HG02623 (cell line): Measurements from ENCODE around the gene WNT9B.

Experiments used
- ATAC-seq: cut with Tn5 transposase; IDR thresholded peaks from one replicate; pipeline ENCODE4 v1.9.1; 2021; ENCODE audit warnings: moderate library complexity; ENCODE audit not compliant: unreplicated experiment

Gene WNT9B

DNA sequence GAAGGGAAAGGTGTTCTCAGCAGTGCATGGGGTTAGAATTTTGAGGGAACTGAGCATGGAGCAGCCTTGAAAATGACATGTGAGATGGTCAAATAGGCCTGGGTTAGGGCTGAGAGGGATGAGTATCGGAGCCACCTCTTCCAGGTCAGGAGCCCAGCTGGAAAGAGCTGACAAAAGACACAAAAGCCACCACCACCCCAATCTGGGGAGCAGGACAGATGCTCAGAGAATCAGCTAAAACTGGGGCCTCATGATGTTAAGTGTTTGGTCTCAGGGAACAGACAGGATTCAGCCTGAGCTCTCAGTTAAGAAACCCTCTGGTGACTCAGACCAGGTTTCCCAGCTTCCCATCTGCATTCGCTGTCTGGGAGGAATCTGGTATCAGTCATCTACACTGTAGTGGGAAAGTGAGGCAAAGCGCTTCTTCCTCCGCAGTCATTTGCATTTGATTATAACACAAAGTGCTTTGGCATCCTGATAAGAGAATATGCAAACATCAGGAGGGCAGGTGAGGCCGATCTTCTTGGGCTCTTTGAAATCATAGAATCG is 2.6 kb downstream of the WNT9B start:
- ATAC-seq = no peak

DNA sequence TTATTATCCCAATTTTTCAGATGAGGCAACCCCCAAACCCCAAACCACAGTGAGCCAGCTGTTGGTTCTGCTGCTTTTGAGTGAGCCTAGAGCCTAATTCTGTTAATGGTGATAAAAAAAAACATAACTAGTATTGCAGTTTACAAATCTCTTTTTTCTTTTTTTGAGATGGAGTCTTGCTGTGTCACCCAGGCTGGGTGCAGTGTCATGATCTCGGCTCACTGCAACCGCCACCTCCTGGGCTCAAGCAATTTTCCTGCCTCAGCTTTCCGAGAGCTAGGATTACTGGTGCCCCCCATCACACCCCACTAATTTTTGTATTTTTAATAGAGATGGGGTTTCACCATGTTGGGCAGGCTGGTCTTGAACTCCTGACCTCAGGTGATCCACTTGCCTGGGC is 3.1 kb downstream of the WNT9B start:
- ATAC-seq = no peak

DNA sequence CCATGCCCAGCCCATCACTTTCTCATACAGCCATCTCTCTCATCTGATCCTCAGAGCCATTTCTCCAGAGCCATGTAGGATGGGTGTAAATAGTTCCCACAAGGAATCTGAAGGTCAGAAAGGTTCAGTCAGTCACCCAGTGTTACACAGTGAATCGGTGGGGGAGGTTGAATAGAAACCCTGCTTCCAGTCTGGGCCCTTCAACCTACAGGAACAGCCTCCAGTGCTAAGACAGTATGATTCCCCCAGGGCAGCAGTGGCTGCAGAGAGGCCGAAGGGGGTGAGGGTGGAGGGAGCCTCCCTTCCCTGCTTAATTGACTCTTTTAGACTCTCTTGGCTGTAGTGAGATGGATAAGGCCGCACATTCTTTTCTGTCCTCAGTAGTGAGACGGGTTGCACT is 3.6 kb downstream of the WNT9B start:
- ATAC-seq = no peak

DNA sequence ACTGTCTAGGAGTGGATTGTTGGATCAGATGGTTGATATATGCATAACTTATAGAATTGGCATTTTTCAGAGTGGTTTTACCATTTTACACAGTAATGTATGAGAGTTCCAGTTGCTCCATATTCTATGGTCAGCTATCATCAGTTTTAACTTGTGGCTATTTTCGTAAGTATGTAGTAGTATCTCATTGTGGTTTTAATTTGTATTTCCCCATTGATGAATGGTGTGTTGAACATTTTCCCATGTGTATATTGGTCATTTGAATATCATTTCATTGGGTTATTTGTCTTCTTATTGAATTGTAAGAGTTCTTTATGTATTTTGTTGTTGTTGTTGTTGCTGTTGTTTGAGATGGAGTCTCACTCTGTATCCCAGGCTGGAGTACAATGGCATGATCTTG is 6.2 kb downstream of the WNT9B start:
- no peak for ATAC-seq

DNA sequence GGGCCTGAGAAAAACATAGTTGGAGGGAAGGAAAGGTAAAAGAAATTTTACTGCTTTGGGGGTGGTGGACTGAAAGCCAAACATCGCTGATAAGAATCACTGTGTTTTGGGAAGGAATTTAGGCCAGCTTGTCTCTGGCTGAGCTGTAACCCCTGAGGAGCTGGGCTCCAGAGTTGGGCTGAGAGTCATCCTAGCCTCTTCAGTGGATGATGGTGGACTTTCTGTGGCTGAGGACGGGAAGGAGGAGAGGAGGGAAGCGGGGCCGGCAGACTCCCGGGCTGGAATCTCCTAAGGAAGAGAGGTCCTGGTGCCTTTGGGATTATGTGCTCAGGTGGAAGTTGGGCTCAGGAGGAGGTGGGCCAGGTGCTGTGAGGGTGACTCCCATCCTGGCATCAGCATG is 8.6 kb downstream of the WNT9B start:
- ATAC-seq = no peak

DNA sequence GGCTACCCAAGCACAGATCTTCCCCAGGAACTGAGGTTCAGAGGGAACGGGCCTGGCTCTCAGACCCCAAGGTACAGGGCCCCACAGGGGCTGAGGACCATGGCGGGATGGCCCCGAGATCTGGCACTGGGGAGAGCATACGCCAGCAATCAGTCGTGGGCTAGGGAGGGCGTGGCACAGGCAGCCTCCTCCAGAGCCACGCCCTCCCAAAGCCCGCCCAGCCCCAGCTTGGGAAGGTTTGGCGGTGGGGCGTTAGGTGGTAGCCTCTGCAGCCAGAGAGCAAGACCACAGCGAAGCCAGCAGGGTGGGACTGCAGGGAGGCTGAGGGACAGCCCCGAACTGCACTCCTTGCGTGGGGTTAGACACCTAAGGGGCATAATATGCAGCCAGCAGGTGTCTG is 11.6 kb downstream of the WNT9B start:
- no peak for ATAC-seq

DNA sequence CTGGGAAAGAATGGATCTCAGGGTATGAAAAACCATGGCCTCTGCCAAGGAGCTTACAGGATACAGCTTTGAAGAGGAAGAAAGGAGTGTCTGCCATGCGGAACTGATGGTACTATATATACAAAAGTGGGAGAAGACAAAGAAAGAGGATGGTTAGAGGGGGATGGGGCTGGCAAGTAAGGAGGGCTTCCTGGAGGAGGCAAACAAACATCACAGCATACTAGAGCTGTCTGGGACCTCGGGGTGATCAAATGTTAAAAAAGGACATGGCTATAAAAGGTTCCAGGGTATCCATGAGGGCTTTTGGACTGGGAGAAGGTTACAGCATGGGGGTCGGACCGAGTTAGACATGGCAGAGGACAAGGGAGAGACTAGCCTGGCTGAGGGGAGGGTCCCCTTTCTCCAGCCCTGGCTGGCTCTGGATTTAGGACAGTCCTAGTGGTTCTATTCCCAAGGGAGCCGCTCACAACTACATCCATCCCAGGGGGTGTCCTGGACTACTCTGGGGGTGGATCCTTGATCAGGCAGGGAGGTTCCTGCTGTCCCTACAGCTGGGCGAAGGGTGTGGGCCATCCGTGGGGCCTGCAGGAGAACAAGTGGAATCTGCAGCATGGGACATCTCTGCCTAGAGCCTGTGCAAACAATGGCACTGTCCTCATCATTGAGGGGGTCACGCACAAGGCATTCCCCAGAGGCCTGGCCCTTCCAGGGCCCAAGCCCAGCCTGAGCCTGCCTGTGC is 12.2 kb downstream of the WNT9B start:
- ATAC-seq = no peak

DNA sequence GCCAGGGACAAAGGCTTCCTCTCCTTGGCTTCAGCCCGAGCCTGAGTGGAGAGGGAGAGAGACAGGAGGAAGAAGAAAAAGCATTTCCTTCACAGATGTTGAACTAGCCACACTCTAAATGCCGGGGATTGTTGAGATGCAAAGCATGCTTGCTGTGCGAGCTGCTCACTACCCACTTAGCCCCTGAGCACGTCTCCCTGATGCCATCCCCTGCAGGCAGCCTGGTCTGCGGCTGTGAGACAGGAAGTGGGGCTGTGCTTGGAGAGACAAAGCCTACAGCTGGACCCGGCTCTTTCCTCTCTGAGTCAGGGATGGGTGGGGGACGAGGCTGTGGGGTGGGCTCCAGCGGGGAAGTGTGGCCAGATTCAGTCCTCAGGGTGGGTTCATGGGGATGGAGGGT is 13.7 kb downstream of the WNT9B start:
- no peak for ATAC-seq

DNA sequence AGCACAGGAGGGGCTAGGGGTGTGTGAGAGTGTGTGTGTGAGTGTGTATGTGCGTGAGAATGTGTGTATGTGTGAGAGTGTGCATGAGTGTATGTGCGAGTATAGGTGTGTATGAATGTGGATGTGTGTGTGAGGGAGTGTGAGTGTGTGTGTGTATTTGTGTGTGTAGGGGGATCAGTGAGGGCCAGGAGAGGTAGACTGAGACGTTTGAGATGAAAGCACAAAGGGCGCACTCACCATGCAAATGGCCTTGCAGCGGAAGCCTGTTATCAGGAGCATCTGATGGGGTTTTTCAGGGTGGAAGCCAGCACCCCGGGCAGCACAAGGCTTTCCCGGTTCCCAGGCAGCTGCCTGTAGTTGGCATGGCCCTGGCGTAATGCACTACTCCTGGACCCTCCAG is 14.9 kb downstream of the WNT9B start:
- no peak for ATAC-seq

DNA sequence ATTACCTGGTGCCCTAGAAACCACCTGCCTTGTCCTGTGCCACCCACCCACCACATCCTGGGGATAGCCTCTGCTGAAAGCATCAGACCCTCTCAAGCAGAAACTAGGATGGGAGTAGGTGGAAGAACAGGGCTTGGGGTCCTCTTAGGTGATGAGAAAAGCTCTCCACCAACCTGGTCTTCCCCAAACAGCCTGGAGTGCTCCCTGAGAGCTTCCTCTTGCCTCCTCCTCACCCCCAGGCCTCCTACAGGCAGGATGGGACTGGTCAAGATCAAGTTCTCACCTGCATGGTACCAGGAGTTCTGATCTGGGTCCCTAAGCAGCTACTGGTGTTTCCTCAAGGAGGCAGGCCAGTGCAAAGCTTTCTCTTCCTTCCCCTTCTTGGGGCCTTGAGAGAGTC is 15.4 kb downstream of the WNT9B start:
- no peak for ATAC-seq

DNA sequence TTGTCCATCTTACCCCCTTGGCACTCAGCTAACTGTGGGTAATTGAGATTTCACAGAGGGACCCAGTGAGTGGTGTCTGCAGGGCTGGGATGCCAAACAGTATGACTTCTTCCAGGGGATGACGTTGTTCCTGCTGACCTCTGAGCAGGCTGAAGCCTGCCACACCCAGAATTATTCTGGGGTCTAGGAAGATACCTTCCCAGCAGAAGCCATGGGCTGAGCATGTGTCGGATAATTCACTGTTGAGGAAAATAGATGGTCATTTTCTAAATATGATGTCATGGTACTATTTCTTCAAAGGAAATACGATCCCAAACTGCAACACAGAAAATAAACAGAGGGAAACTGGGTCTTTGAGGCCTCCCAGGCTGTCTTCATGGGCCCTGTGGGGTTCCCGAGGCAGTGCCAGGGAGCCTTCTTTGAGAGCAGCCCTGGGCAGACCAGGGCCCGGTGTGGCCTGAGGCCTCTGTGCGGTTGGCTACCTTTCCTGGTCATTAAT is 17.4 kb downstream of the WNT9B start:
- ATAC-seq = no peak

DNA sequence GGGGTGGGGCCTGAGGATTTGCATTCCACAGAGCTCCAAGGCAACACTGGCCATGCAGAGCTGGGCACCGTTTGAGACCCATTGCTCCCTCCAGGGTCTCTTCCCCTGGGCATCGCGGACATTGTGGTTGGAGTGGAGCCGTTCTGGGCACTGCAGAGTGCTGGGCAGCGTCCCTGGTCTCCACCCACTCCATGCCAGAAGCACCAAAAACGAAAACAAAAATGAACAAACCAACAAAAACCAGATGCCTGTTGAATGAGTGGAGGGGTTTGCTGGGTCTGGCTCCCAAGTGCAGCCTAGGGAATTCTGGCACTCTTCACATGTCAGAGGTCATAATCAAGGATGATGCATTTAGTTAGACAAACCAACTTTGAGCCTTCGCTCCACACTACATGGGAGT is 17.9 kb downstream of the WNT9B start:
- ATAC-seq = no peak

DNA sequence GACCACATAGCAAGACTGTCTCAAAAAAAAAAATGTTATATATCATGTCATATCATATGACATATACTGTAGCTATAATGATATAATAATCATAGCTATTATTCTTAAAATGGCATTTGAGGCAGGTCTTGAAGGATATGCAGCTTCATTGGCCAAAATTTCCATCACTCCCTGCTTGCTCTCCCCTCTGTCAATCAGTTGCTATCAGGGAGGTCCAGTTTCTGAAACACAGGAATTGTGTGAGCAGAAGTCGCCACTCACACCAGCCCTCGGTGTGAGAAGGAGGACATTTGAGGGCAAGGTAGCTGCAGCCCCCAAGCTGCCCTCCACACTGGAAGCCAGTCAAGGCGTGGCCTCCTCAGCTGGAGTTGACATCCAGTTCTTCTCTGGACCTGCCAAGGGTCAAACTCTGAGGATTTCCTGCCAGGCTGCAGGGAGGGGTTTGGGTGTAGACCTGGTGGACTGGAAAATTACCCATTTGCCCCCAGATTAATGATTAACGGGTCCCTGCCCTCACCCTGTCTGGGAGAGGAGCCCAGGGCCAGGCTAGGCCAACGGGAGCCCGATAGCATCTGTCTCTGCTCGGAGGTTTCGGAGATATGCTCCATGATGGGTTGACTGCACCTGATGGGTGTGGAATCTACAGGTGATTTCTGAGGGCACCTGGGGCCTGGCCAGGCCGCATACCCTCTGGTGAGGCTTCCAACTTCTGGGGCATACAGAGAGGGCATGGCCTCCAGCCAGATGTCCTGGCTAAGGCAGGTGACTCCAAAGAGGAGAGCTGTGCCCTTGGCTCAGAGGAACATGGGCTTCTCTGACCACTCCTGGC is 18.8 kb downstream of the WNT9B start:
- no peak for ATAC-seq

DNA sequence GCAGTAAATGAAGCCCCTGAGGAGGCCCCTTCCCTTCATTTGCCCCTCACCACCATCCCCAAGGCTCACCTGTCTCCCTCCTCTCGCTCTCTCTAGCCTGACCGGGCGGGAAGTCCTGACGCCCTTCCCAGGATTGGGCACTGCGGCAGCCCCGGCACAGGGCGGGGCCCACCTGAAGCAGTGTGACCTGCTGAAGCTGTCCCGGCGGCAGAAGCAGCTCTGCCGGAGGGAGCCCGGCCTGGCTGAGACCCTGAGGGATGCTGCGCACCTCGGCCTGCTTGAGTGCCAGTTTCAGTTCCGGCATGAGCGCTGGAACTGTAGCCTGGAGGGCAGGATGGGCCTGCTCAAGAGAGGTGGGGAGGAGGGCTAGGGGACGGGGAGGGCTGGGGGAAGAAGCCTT is 21.0 kb downstream of the WNT9B start:
- no peak for ATAC-seq

DNA sequence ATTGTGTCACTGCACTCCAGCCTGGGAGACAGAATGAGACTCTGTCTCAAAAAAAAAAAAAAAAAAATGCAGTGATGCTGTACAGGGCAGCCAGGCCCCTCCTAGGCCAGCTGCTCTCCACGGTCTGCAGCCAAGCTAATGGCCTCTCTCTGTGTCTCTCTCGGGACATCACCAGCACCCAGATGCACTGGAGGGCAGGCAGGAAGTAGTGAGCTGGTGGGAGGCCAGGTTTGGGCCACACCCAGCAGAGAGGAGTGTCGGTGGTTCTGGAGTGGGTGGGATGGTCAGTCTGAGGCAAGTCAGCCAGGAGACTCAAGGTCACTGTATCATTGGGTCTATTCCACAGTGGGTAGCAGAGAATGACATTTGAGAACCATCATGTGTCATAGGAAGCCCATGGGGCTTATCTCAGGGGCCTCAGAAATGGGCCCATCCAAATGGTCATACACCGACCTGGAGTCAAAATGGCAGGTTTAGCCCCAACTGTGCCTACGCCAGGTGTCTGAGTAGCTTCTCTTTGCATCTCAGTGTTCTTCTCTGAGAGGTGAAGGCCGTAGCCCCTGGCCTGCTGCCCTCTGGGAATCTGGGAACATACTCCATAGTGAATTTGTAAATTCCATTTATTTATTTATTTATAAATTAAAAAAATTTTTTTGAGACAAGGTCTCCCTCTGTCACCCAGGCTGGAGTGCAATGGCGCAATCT is 22.7 kb downstream of the WNT9B start:
- no peak for ATAC-seq

DNA sequence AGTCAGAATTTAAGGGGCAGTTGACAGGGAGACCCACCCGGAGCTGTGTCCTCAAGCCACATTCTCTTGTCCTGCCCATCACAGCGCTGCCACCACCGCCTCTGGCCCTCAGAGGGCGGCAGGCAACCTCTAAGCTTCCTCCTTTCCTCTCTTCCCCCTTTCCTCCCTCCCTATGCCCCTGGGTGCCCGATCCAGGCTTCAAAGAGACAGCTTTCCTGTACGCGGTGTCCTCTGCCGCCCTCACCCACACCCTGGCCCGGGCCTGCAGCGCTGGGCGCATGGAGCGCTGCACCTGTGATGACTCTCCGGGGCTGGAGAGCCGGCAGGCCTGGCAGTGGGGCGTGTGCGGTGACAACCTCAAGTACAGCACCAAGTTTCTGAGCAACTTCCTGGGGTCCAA is 23.5 kb downstream of the WNT9B start:
- no peak for ATAC-seq

DNA sequence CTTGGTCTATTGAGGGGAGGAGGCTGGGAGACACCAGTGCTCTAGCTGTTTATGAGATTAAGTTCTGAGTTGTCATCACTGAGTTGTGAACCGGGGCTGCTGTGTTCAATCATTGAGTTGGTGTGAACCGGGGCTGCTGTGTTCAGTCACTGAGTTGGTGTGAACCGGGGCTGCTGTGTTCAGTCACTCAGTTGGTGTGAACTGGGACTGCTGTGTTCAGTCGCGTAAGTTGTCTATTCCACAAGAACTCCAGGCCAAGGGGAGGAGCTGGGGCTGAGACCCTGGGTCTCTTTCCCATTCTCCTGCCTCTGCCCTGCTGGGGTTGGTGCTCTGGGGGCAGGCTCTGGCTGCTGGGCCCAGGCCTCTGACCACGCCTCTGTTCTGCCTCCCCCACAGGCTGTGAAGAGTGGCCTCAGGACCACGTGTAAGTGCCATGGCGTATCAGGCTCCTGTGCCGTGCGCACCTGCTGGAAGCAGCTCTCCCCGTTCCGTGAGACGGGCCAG is 24.5 kb downstream of the WNT9B start:
- no peak for ATAC-seq

DNA sequence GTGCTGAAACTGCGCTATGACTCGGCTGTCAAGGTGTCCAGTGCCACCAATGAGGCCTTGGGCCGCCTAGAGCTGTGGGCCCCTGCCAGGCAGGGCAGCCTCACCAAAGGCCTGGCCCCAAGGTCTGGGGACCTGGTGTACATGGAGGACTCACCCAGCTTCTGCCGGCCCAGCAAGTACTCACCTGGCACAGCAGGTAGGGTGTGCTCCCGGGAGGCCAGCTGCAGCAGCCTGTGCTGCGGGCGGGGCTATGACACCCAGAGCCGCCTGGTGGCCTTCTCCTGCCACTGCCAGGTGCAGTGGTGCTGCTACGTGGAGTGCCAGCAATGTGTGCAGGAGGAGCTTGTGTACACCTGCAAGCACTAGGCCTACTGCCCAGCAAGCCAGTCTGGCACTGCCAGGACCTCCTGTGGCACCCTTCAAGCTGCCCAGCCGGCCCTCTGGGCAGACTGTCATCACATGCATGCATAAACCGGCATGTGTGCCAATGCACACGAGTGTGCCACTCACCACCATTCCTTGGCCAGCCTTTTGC is 25.0 kb downstream of the WNT9B start:
- no peak for ATAC-seq

DNA sequence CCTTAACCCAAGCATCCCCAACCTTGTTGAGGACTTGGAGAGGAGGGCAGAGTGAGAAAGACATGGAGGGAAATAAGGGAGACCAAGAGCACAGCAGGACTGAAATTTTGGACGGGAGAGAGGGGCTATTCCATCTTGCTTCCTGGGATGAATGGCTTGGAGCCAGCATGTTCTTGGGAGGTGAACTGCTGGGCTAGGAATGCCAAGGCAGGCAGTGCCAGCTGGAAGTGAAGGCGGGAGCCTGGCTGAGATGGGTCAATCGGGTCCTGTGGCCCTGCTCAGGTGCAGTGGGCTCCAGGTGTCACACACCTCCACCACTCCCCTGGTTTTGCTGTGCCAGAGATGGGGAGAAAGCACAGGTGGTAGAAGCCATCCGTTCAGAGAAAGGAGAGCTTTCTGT is 25.5 kb downstream of the WNT9B start:
- ATAC-seq = no peak

DNA sequence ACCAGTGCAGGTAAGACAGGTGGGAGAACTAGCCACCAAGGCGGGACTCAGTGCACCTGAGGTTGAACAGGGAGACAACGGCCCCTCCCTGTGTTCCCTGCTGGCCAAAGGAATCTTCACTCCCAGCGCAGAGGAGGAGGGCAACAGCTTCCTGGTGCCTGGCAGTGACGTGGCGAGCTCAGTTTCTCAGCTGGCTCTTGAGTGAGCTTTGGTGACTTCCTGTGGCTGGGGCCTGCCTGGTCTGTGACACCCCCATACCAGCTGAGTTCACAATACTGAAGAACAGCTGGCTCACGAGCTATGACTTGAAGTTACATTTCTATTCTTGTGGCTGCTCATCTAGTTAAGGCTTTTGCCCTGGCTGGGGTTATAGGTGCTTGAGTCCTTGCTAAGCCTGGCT is 26.1 kb downstream of the WNT9B start:
- no peak for ATAC-seq

DNA sequence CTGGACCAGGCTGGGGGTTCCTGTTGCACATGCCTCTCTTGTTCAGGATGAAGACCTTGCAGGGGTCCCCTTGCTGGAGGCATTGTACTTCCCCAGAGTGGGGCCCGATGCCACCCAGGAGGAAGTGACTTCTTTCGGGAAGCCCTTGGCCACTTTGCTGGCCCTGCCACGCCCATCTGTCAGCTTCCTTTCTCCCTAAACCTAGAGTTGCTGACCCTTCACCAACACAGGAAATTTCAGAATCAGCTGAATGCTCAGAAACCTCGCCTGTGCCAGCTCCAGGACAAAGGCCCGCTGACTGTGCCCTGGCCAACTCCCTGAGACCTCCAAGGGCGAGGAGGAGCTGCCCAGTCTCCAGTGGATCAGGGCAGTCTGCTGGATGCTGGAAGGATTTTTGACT is 26.7 kb downstream of the WNT9B start:
- ATAC-seq = no peak
